ENCODE data around the gene FSTL4. TPM values are rescaled to one million over a fixed set of nuclear protein-coding genes. Genes with fewer than 3 reads are reported as not detected.

FSTL4 gene
- total and polyA plus RNA-seq, 2 donors (not counting 1 experiment from before 2014, with no cell fraction given): 0.31 to 6.7 TPM

- H3K9me3 Mint-ChIP-seq (ENCODE audit: insufficient read depth): no peaks in the 10 kb centered on the region
- TF ChIP-seq EZH2 (IDR thresholded peaks at IDR 0.05; ENCODE audit: borderline replicate concordance, insufficient read depth, low read depth, low read length, poor library complexity, severe bottlenecking): no peak
- TF ChIP-seq, protein P1, sequence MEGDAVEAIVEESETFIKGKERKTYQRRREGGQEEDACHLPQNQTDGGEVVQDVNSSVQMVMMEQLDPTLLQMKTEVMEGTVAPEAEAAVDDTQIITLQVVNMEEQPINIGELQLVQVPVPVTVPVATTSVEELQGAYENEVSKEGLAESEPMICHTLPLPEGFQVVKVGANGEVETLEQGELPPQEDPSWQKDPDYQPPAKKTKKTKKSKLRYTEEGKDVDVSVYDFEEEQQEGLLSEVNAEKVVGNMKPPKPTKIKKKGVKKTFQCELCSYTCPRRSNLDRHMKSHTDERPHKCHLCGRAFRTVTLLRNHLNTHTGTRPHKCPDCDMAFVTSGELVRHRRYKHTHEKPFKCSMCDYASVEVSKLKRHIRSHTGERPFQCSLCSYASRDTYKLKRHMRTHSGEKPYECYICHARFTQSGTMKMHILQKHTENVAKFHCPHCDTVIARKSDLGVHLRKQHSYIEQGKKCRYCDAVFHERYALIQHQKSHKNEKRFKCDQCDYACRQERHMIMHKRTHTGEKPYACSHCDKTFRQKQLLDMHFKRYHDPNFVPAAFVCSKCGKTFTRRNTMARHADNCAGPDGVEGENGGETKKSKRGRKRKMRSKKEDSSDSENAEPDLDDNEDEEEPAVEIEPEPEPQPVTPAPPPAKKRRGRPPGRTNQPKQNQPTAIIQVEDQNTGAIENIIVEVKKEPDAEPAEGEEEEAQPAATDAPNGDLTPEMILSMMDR (IDR thresholded peaks at IDR 0.05): no peak
- Histone ChIP-seq H3K27me3 (replicated peaks in 1 of 4; ENCODE audit: control extremely low read depth in 1 of 4, control insufficient read depth in 3 of 4, insufficient read depth in 4 of 4, low read length in 3 of 4) (peaks cover 0 to 19% (median 10%) of the 10 kb centered on the region in 4 experiments), H3K9me3 (ENCODE audit: control extremely low read depth in 1 of 3, control insufficient read depth in 2 of 3, insufficient read depth in 1 of 3, low read length in 2 of 3) (no peaks in the 10 kb centered on the region), H3K36me3 (replicated peaks in 1 of 2; ENCODE audit: control extremely low read depth in 1 of 2, control insufficient read depth in 1 of 2, extremely low read depth in 1 of 2, insufficient read depth in 2 of 2, low read length in 1 of 2) (no peaks in the 10 kb centered on the region), H3K79me2 (ENCODE audit: control insufficient read depth, insufficient read depth, low read length) (no peaks in the 10 kb centered on the region), H3K9ac (ENCODE audit: low read length) (no peak overlapping the region), H3K4me1 (ENCODE audit: control insufficient read depth in 2 of 2, insufficient read depth in 2 of 2, low read length in 2 of 2) (peaks cover 8 to 10% of the 10 kb centered on the region in 2 donors), H3K4me2 (replicated peaks; ENCODE audit: low read depth, low read length, poor library complexity, severe bottlenecking) (no peak overlapping the region), H4K20me1 (ENCODE audit: control insufficient read depth, insufficient read depth, low read length, poor library complexity, severe bottlenecking) (no peaks in the 10 kb centered on the region), H3K4me3 (ENCODE audit: control extremely low read depth in 1 of 5, extremely low read depth in 1 of 5, insufficient read depth in 1 of 5, low read depth in 2 of 5, low read length in 4 of 5) (no peak overlapping the region), H3K27ac (ENCODE audit: low read length in 2 of 2) (no peak overlapping the region), H2AFZ (ENCODE audit: insufficient read depth, low read depth, low read length, poor library complexity, severe bottlenecking) (no peak overlapping the region)
- CTCF ChIA-PET: no interaction called here
- WGBS (ENCODE audit: insufficient coverage): 78% methylated on average over 3 of the region's 4 CpGs
- intact Hi-C loops (cut with micrococcal nuclease): no loop called here
- no peak overlapping the region for H3K4me3 Mint-ChIP-seq
- POLR2A ChIA-PET: no interaction called here
- no peak overlapping the region for H3K27ac Mint-ChIP-seq
- ATAC-seq (ENCODE audit: low read depth) (no peak), DNase-seq (no peak)
- peaks cover 8% of the 10 kb centered on the region for H3K4me1 Mint-ChIP-seq
- H3K27me3 Mint-ChIP-seq: peaks cover 32% of the 10 kb centered on the region
These were observed 27.6 kb upstream of the FSTL4 start for GRCh38 chr5:133639850-133640528.

DNA sequence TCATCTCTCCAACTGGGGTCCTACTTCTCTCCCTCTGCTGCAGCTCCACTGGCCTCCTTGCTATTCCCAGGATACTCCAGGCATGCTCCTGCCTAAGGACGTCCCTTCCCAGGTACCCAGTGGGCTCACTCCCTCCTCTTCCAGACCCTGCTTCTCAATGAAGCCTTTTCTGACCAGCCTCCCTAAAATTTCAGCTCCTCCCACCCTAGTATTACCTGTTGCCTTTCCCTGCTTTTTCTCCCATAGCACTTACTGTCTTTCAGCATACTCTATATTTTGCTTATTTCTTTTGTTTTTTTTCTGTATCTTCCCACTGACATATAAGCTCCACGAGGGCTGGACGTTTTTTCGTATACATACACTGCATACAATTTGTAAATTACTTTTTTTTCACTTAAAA lies 26.1 kb upstream of the FSTL4 start:
- whole genome bisulfite sequencing (ENCODE audit: insufficient coverage): 62% methylated on average over 3 of the region's 4 CpGs
- Histone ChIP-seq H3K4me3 (ENCODE audit: control extremely low read depth in 1 of 5, extremely low read depth in 1 of 5, insufficient read depth in 1 of 5, low read depth in 2 of 5, low read length in 4 of 5) (no peak overlapping the region), H4K20me1 (ENCODE audit: control insufficient read depth, insufficient read depth, low read length, poor library complexity, severe bottlenecking) (no peaks in the 10 kb centered on the region), H3K27ac (ENCODE audit: low read length in 2 of 2) (no peak overlapping the region), H3K36me3 (replicated peaks in 1 of 2; ENCODE audit: control extremely low read depth in 1 of 2, control insufficient read depth in 1 of 2, extremely low read depth in 1 of 2, insufficient read depth in 2 of 2, low read length in 1 of 2) (no peaks in the 10 kb centered on the region), H3K9me3 (ENCODE audit: control extremely low read depth in 1 of 3, control insufficient read depth in 2 of 3, insufficient read depth in 1 of 3, low read length in 2 of 3) (no peaks in the 10 kb centered on the region), H3K9ac (ENCODE audit: low read length) (no peak overlapping the region), H3K79me2 (ENCODE audit: control insufficient read depth, insufficient read depth, low read length) (no peaks in the 10 kb centered on the region), H2AFZ (ENCODE audit: insufficient read depth, low read depth, low read length, poor library complexity, severe bottlenecking) (no peak overlapping the region), H3K4me1 (ENCODE audit: control insufficient read depth in 2 of 2, insufficient read depth in 2 of 2, low read length in 2 of 2) (peaks cover 8 to 10% of the 10 kb centered on the region in 2 donors), H3K27me3 (replicated peaks in 1 of 4; ENCODE audit: control extremely low read depth in 1 of 4, control insufficient read depth in 3 of 4, insufficient read depth in 4 of 4, low read length in 3 of 4) (peaks cover 0 to 18% (median 10%) of the 10 kb centered on the region in 4 experiments), H3K4me2 (replicated peaks; ENCODE audit: low read depth, low read length, poor library complexity, severe bottlenecking) (no peak overlapping the region)
- TF ChIP-seq EZH2 (IDR thresholded peaks at IDR 0.05; ENCODE audit: borderline replicate concordance, insufficient read depth, low read depth, low read length, poor library complexity, severe bottlenecking): no peak
- TF ChIP-seq, protein P1 (IDR thresholded peaks at IDR 0.05): no peak
- Mint-ChIP-seq H3K27me3 (peaks cover 30% of the 10 kb centered on the region), H3K4me1 (peaks cover 8% of the 10 kb centered on the region), H3K27ac (no peak overlapping the region), H3K9me3 (ENCODE audit: insufficient read depth) (peaks cover 2% of the 10 kb centered on the region), H3K4me3 (no peak overlapping the region)
- ATAC-seq (ENCODE audit: low read depth) (no peak), DNase-seq (no peak)
- ChIA-PET POLR2A (no interaction called here), CTCF (no interaction called here)
- intact Hi-C loops (cut with micrococcal nuclease): no loop called here

Data from B cell (primary cell).